BE2C (cell line): ENCODE results near the gene CCR7. TPM values are rescaled to one million over a fixed set of nuclear protein-coding genes. Genes with fewer than 3 reads are reported as not detected.

Source experiments
- DNase-seq: peaks from one replicate; pipeline ENCODE4 v3.0.0-alpha.2; 2020
- H3K27me3 ChIP-seq: fragments of 250-450 bp; sonication (Bioruptor Pico); 2 replicates; pipeline ENCODE4 v1.5.1; 2020; ENCODE audit warnings: mild to moderate bottlenecking
- H3K36me3 ChIP-seq: fragments of 250-450 bp; sonication (Bioruptor Pico); 2 replicates; pipeline ENCODE4 v1.5.1; 2020; ENCODE audit warnings: mild to moderate bottlenecking
- H3K4me1 ChIP-seq: fragments of 250-450 bp; sonication (Bioruptor Pico); 2 replicates; pipeline ENCODE4 v1.5.1; 2020
- H3K4me3 ChIP-seq: 2 replicates; pipeline ENCODE4 v1.5.1; 2011; ENCODE audit warnings: low read depth, low read length
- H3K9me3 ChIP-seq: fragments of 250-450 bp; sonication (Bioruptor Pico); 2 replicates; pipeline ENCODE4 v1.5.1; 2020
- polyA plus RNA-seq: library from polyadenylated mRNA; unstranded; fragments of >200 nt; gene quantifications from one replicate; pipeline ENCODE4 v1.2.1, GENCODE V29; 2012; ENCODE audit warnings: low read depth, missing spikeins; ENCODE audit not compliant: insufficient read length, insufficient read depth
- TF ChIP-seq, protein P1 (sequence below): IDR thresholded peaks from 2 replicates; pipeline ENCODE4 v1.5.1; 2012; ENCODE audit warnings: mild to moderate bottlenecking, low read depth, low read length

CCR7 gene
- 0.39 TPM for polyA plus RNA-seq

DNA sequence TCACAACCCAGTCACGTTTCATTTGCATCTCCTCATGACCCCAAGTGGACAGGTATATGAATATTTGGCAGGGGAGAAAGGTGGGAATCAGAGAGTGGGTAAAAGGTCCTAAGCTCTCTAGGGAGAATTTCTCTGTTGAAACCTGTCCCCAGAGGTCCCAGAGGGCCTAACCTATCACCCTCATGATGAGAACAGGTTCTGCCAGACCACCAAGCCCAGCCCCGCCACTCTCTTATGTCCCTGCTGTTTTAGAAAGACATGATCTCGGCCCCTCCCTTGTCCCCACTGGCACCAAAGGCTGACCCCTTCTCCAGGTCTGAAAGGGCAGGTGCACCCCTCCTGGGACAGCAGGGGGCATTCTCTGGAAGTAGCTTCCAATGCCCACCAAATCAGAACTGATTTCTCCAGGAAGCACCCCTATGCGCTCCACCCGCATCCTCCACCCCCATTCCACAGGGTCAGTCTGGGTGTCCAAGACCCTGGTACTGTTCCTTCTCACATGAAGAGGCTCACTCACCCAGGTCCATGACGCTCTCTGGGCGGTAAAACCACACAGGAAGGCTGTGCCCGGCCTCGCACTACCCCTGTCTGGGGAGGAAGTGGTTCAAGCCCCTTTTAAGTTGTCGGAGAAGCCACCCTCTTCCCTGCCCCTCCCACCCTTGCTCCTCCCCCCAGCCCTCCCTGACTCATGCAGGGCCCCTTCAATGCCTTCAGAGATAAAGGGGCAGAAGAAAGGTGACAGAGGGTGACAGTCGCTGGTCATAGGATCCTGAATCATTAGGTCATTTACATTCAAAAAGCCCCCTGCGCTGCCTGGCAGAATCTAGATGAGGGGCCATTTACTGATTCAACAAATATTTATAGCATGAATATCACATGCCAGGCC is at the start of gene CCR7:
CCR7 (minus strand) TSS at position 590 of the 886 bp plus-strand sequence; CDS start at position 527, 63 bp downstream.
- peaks cover 26% of the 10 kb centered on the region; the same call in 1 of the 2 replicates for H3K27me3 ChIP-seq
- DNase-seq, result no peak
- TF ChIP-seq, protein P1, sequence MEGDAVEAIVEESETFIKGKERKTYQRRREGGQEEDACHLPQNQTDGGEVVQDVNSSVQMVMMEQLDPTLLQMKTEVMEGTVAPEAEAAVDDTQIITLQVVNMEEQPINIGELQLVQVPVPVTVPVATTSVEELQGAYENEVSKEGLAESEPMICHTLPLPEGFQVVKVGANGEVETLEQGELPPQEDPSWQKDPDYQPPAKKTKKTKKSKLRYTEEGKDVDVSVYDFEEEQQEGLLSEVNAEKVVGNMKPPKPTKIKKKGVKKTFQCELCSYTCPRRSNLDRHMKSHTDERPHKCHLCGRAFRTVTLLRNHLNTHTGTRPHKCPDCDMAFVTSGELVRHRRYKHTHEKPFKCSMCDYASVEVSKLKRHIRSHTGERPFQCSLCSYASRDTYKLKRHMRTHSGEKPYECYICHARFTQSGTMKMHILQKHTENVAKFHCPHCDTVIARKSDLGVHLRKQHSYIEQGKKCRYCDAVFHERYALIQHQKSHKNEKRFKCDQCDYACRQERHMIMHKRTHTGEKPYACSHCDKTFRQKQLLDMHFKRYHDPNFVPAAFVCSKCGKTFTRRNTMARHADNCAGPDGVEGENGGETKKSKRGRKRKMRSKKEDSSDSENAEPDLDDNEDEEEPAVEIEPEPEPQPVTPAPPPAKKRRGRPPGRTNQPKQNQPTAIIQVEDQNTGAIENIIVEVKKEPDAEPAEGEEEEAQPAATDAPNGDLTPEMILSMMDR, result no peak

GRCh38 chr17:40614431-40615067 is 49.3 kb upstream of the CCR7 start:
- Histone ChIP-seq H3K36me3 (no peaks in the 10 kb centered on the region), H3K4me1 (no peaks in the 10 kb centered on the region)
- TF ChIP-seq, protein P1, result no peak

More for the DNA sequence above, at the start of gene CCR7:
- Histone ChIP-seq H3K4me1 (peaks cover under 1% of the 10 kb centered on the region), H3K36me3 (no peaks in the 10 kb centered on the region), H3K9me3 (no peaks in the 10 kb centered on the region), H3K4me3 (no peak within 1 kb of the TSS)

GRCh38 chr17:40613467-40614154 is 48.3 kb upstream of the CCR7 start:
- no peaks in the 10 kb centered on the region for H3K36me3 ChIP-seq

More at GRCh38 chr17:40614431-40615067, 49.3 kb upstream of the CCR7 start:
- peaks cover 67% of the 10 kb centered on the region for H3K27me3 ChIP-seq
- H3K9me3 ChIP-seq, result no peaks in the 10 kb centered on the region; the same call in 1 of the 2 replicates
- no peak overlapping the region for H3K4me3 ChIP-seq
- no peak for DNase-seq

GRCh38 chr17:40612599-40613244 is 47.5 kb upstream of the CCR7 start:
- no peaks in the 10 kb centered on the region for H3K4me1 ChIP-seq
- H3K36me3 ChIP-seq, result no peaks in the 10 kb centered on the region
- H3K4me3 ChIP-seq, result no peak overlapping the region
- peaks cover 58% of the 10 kb centered on the region for H3K27me3 ChIP-seq
- TF ChIP-seq, protein P1, result no peak
- DNase-seq, result no peak
- H3K9me3 ChIP-seq, result no peaks in the 10 kb centered on the region; the same call in 1 of the 2 replicates

More at GRCh38 chr17:40613467-40614154, 48.3 kb upstream of the CCR7 start:
- TF ChIP-seq, protein P1, result no peak
- Histone ChIP-seq H3K9me3 (no peaks in the 10 kb centered on the region; the same call in 1 of the 2 replicates), H3K27me3 (peaks cover 63% of the 10 kb centered on the region), H3K4me1 (no peaks in the 10 kb centered on the region), H3K4me3 (no peak overlapping the region)
- no peak for DNase-seq

GRCh38 chr17:40611840-40612474 is 46.7 kb upstream of the CCR7 start:
- H3K4me3 ChIP-seq, result no peak overlapping the region
- TF ChIP-seq, protein P1, result no peak
- no peak for DNase-seq

More at GRCh38 chr17:40611840-40612474, 46.7 kb upstream of the CCR7 start:
- Histone ChIP-seq H3K9me3 (no peaks in the 10 kb centered on the region; the same call in 1 of the 2 replicates), H3K27me3 (peaks cover 50% of the 10 kb centered on the region), H3K4me1 (no peaks in the 10 kb centered on the region), H3K36me3 (no peaks in the 10 kb centered on the region)
